ENCODE data around the gene PLIN5. TPM values are rescaled to one million over a fixed set of nuclear protein-coding genes. Genes with fewer than 3 reads are reported as not detected.

The PLIN5 gene
- total RNA-seq, 2 donors from 2014 or later = 72.9 to 132 TPM

DNA sequence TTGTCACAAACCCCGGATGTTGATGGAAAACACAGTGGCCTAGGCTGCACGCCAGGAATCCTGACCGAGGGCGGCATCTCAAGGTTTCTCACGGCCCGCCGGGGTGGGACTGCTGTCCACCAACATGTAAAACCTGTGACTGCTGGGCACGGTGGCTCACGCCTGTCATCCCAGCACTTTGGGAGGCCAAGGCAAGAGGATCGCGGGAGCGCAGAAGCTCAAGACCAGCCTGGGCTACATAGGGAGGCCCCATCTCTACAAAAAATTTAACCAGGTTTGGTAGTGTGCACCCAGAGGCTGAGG lies 27.9 kb downstream of the PLIN5 start:
- no peak for TF ChIP-seq POLR2A (IDR thresholded peaks at IDR 0.05)
- TF ChIP-seq, protein P1, sequence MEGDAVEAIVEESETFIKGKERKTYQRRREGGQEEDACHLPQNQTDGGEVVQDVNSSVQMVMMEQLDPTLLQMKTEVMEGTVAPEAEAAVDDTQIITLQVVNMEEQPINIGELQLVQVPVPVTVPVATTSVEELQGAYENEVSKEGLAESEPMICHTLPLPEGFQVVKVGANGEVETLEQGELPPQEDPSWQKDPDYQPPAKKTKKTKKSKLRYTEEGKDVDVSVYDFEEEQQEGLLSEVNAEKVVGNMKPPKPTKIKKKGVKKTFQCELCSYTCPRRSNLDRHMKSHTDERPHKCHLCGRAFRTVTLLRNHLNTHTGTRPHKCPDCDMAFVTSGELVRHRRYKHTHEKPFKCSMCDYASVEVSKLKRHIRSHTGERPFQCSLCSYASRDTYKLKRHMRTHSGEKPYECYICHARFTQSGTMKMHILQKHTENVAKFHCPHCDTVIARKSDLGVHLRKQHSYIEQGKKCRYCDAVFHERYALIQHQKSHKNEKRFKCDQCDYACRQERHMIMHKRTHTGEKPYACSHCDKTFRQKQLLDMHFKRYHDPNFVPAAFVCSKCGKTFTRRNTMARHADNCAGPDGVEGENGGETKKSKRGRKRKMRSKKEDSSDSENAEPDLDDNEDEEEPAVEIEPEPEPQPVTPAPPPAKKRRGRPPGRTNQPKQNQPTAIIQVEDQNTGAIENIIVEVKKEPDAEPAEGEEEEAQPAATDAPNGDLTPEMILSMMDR (IDR thresholded peaks at IDR 0.05) = no peak
- Histone ChIP-seq H3K9me3 (no peaks in the 10 kb centered on the region), H3K27me3 (no peaks in the 10 kb centered on the region), H3K4me1 (no peaks in the 10 kb centered on the region), H3K36me3 (replicated peaks in 1 of 2; ENCODE audit: insufficient read depth in 1 of 2, low read depth in 2 of 2) (no peaks in the 10 kb centered on the region), H3K27ac (no peak overlapping the region), H3K4me3 (no peak overlapping the region)
- 87 to 97% methylated on average over 12 of the region's 12 CpGs for WGBS, 2 donors
- ATAC-seq (no peak), DNase-seq (no peak)
- intact Hi-C loops (cut with DNase I) = no loop called here

DNA sequence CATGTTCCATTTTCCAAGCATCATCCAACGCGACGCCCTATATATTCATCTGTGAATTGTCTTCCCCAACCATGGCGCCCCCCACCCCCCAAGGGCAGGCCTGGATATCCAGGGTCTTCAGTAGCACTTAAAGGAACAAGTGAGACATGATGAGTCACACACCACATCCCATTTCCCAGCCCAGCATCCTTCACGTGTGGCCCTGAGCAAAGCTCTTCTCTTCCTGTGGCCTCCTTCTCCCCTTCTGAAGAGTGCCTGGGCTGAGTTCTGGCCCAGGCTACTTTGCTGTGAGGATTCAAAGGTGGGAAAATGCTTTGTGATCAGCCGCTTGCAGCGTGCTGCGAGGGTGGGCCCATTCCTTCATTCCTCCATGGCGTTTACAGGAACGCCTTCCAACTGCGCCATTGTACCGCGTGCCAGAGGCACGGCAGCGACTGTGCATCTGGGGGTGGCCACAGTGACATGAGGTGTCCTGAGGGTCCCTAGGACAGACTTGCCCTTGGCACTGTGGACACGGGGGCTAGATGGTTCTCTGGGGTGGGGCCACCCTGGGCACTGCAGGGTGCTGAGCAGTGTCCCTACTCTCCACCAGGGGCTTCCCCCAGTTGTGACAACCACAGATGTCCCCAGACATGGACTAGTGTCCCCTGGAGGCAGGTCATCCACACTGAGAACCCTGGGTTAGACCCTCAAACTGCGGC lies 28.4 kb downstream of the PLIN5 start:
- ATAC-seq = no peak
- DNase-seq = no peak
- TF ChIP-seq, protein P1 (IDR thresholded peaks at IDR 0.05) = no peak
- no peak for TF ChIP-seq POLR2A (IDR thresholded peaks at IDR 0.05)
- Histone ChIP-seq H3K9me3 (no peaks in the 10 kb centered on the region), H3K27ac (no peak overlapping the region), H3K4me1 (no peaks in the 10 kb centered on the region), H3K36me3 (replicated peaks in 1 of 2; ENCODE audit: insufficient read depth in 1 of 2, low read depth in 2 of 2) (peaks cover 0 to under 1% of the 10 kb centered on the region in 2 donors), H3K4me3 (no peak overlapping the region), H3K27me3 (no peaks in the 10 kb centered on the region)
- intact Hi-C loops (cut with DNase I) = no loop called here
- 89 to 94% methylated on average over 16 to 17 of the region's 17 CpGs for WGBS, 2 donors

DNA sequence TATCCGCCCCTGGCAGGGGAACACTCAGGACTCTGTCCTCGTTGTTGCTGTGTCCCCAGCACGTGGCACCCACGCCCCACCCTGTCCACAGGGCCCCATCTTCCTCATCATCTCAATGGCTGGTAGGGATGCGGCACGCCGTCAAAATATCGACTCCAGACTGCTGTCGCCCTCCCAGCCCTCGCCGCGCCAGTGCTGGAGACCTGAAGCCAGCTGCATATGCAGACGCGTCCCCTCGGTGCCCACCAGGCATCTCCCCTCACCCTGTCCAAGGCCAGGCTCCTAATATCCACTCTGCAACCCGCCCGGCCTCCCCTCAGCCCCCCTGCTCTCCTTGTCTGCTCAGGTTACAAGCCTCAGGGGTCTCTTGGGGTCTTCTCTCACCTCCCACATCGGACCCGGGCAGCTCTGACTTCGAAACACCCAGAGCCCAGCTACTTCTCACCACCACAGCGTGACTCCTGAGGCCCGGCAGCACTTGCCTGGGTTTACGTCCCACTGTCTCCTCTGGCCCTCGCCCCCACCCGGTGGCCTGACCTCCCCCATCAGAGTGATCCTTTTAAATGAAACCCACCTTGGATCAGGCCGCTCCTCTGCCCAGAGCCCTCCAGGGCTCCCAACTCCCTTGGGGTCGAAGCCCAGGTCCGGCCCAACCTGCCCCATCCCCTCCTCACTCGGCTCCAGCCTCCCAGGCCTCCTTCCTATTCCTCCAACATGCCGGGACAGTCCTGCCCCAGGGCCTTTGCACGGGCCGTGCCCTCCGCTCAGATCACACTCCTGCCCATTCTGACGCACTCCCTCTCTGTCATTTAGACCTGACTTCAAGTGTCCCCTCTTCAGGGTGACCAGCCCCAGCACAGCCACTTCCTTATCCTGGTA lies 29.2 kb downstream of the PLIN5 start:
- H3K9me3 ChIP-seq = no peaks in the 10 kb centered on the region
- no peaks in the 10 kb centered on the region for H3K4me1 ChIP-seq
- H3K4me3 ChIP-seq = no peak overlapping the region
- DNase-seq (no peak), ATAC-seq (no peak)
- H3K27ac ChIP-seq = no peak overlapping the region
- H3K36me3 ChIP-seq (replicated peaks in 1 of 2; ENCODE audit: insufficient read depth in 1 of 2, low read depth in 2 of 2) = peaks cover 0 to 2% of the 10 kb centered on the region in 2 donors
- intact Hi-C loops (cut with DNase I) = no loop called here
- TF ChIP-seq, protein P1 (IDR thresholded peaks at IDR 0.05) = no peak
- H3K27me3 ChIP-seq = no peaks in the 10 kb centered on the region
- 94 to 95% methylated on average over 30 to 34 of the region's 34 CpGs for WGBS, 2 donors

DNA sequence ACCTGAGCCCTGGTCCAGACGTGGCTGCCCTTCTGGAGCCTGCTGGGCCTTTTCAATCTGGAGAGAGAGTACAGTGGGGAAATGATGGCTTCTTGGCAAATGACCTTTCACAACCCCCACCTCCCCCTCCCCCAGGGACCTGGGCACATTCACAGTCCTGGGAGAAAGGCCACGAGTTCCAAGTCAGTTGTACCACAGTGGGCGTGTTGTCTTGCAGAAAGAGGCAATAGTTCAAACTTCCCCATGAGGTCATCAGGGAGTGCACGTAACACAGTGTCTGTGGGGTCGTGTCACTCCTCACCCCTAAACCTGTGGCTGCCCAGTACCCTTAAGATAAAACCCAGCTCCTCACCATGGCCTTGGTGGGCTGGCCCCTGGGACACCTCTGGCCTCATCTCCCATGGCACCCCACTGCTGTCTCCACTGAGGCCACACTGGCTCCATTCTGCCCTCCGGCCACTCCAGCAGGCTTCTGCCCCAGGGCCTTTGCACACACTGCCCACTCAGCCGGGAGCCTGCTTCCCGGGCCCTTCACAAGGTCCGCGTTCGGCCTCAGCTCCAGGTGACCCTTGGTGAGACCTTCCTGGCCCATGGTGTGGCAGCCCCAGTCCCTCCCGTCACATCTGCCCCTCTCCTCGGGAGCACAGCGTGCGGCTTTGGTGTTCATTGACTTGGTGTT lies 30.0 kb downstream of the PLIN5 start:
- Histone ChIP-seq H3K27me3 (no peaks in the 10 kb centered on the region), H3K36me3 (replicated peaks in 1 of 2; ENCODE audit: insufficient read depth in 1 of 2, low read depth in 2 of 2) (peaks cover 0 to 2% of the 10 kb centered on the region in 2 donors), H3K4me1 (no peaks in the 10 kb centered on the region), H3K27ac (no peak overlapping the region), H3K4me3 (no peak overlapping the region), H3K9me3 (no peaks in the 10 kb centered on the region)
- DNase-seq (no peak), ATAC-seq (no peak)
- intact Hi-C loops (cut with DNase I) = no loop called here
- TF ChIP-seq, protein P1 (IDR thresholded peaks at IDR 0.05) = no peak
- no peak for TF ChIP-seq POLR2A (IDR thresholded peaks at IDR 0.05)
- WGBS, 2 donors = 83 to 96% methylated on average over 8 to 15 of the region's 15 CpGs
